Testis (tissue), 2 donors: ENCODE data around the gene C10orf120.

Experiments
- CTCF ChIP-seq, 3 experiments: fragments of 450-650 bp in 2 of 3; fragments of 200-600 bp in 1 of 3; sonication (generic) in 1 of 3; IDR thresholded peaks; one replicate each; pipeline ENCODE4 v1.5.1; 2016 to 2019; ENCODE audit warnings: antibody characterized with exemption in 3 of 3, mild to moderate bottlenecking in 2 of 3, moderate library complexity in 1 of 3
- POLR2A ChIP-seq: fragments of 450-650 bp; IDR thresholded peaks from one replicate; pipeline ENCODE4 v1.6.1; 2017; ENCODE audit warnings: antibody characterized with exemption, mild to moderate bottlenecking, moderate library complexity

GRCh38 chr10:122725768-122726167, 26.1 kb upstream of the C10orf120 start:
- TF ChIP-seq CTCF (IDR thresholded peaks at IDR 0.05) (no peak), POLR2A (no peak)
